IMR-90 (cell line): ENCODE results near the gene DACH1. TPM values are rescaled to one million over a fixed set of nuclear protein-coding genes. Genes with fewer than 3 reads are reported as not detected.
"Not testable (repeated sequence)": the region's sequence is repeated elsewhere in the genome, so short reads cannot be mapped to it uniquely, and the experiment has no call there.

Source experiments
- ATAC-seq: fragments of 200-7000 bp; cut with Tn5 transposase; 2 replicates; pipeline ENCODE4 v1.9.1; 2020; ENCODE audit warnings: low read depth, mild to moderate bottlenecking, moderate library complexity
- BruUV-seq: library from RNA; stranded (reverse); fragments of 400-500 nt; replicated peaks from 2 replicates; lab custom pipeline; 2021; lab: Mats Ljungman, UMichigan
- CTCF ChIA-PET: fragments of 300-600 bp; formaldehyde crosslinking; extraction: SDS; loops from one replicate; lab custom pipeline; 2021; ENCODE audit warnings: antibody characterized with exemption; lab: Yijun Ruan, JAX
- POLR2A ChIA-PET: fragments of 300-600 bp; sonication (Branson Sonifier 250); formaldehyde crosslinking; loops from one replicate; lab custom pipeline; 2022; ENCODE audit warnings: antibody characterized with exemption; ENCODE audit not compliant: unreplicated experiment; lab: Charles Lee
- DNase-seq: peaks from one replicate; pipeline ENCODE4 v3.0.0; 2013
- H2AFZ ChIP-seq: replicated peaks from 2 replicates; pipeline ENCODE3; 2013; ENCODE audit warnings: low read length, mild to moderate bottlenecking; ENCODE audit not compliant: poor library complexity
- H2AK5ac ChIP-seq: 2 replicates; pipeline ENCODE4 v1.6.1; 2013; ENCODE audit warnings: low read depth, low read length, inconsistent platforms
- H2AK9ac ChIP-seq: replicated peaks from 2 replicates; pipeline ENCODE3; 2013; ENCODE audit warnings: mild to moderate bottlenecking, low read depth, low read length, moderate library complexity; ENCODE audit not compliant: poor library complexity
- H2BK120ac ChIP-seq: 2 replicates; pipeline ENCODE4 v1.6.1; 2013; ENCODE audit warnings: low read depth, low read length, inconsistent platforms
- H2BK15ac ChIP-seq: 3 replicates; pipeline ENCODE4 v1.6.1; 2013; ENCODE audit warnings: low read depth, low read length, inconsistent platforms
- H2BK20ac ChIP-seq: 2 replicates; pipeline ENCODE4 v1.6.1; 2013; ENCODE audit warnings: low read depth, mild to moderate bottlenecking, inconsistent platforms, low read length, moderate library complexity
- H2BK5ac ChIP-seq: 2 replicates; pipeline ENCODE4 v1.6.1; 2013; ENCODE audit warnings: mild to moderate bottlenecking, low read depth, low read length, inconsistent platforms; ENCODE audit not compliant: poor library complexity, severe bottlenecking
- H3K14ac ChIP-seq: replicated peaks from 2 replicates; pipeline ENCODE4 v1.6.1; 2013; ENCODE audit warnings: low read depth, low read length, inconsistent platforms
- H3K18ac ChIP-seq: 2 replicates; pipeline ENCODE4 v1.6.1; 2013; ENCODE audit warnings: low read depth, low read length, control low read depth
- H3K23ac ChIP-seq: 2 replicates; pipeline ENCODE4 v1.6.1; 2013; ENCODE audit warnings: low read depth, low read length, inconsistent platforms
- H3K27ac ChIP-seq: 2 replicates; pipeline ENCODE4 v1.5.1; 2013; ENCODE audit warnings: mild to moderate bottlenecking, control low read depth, low read length; ENCODE audit not compliant: insufficient read depth
- H3K27me3 ChIP-seq: 2 replicates; pipeline ENCODE4 v1.6.1; 2013; ENCODE audit warnings: low read length; ENCODE audit not compliant: control insufficient read depth, insufficient read depth
- H3K36me3 ChIP-seq: 2 replicates; pipeline ENCODE4 v1.6.1; 2013; ENCODE audit warnings: low read length, mixed read lengths; ENCODE audit not compliant: control insufficient read depth, insufficient read depth
- H3K4ac ChIP-seq: 2 replicates; pipeline ENCODE4 v1.6.1; 2013; ENCODE audit warnings: low read depth, low read length, inconsistent platforms
- H3K4me1 ChIP-seq: 2 replicates; pipeline ENCODE4 v1.6.1; 2013; ENCODE audit warnings: low read length, mixed read lengths; ENCODE audit not compliant: control insufficient read depth, insufficient read depth
- H3K4me2 ChIP-seq: 2 replicates; pipeline ENCODE4 v1.6.1; 2013; ENCODE audit warnings: low read depth, mild to moderate bottlenecking, control low read depth, low read length, moderate library complexity
- H3K4me3 ChIP-seq: 2 replicates; pipeline ENCODE4 v1.5.1; 2013; ENCODE audit warnings: low read depth, mild to moderate bottlenecking, control low read depth, low read length, moderate library complexity; ENCODE audit not compliant: insufficient read depth
- H3K56ac ChIP-seq: 2 replicates; pipeline ENCODE4 v1.6.1; 2013; ENCODE audit warnings: low read length, inconsistent platforms; ENCODE audit not compliant: insufficient read depth; ENCODE audit errors: extremely low read depth
- H3K79me1 ChIP-seq, 2 experiments: 2 replicates each; pipeline ENCODE4 v1.6.1; 2013; ENCODE audit warnings: low read length in 2 of 2, inconsistent platforms in 1 of 2, low read depth in 1 of 2
- H3K9ac ChIP-seq: 2 replicates; pipeline ENCODE4 v1.6.1; 2013; ENCODE audit warnings: low read depth, low read length, control low read depth
- H3K9me1 ChIP-seq: 2 replicates; pipeline ENCODE4 v1.6.1; 2013; ENCODE audit warnings: low read length, inconsistent platforms; ENCODE audit not compliant: insufficient read depth
- H3K9me3 ChIP-seq: 2 replicates; pipeline ENCODE4 v1.6.1; 2013; ENCODE audit warnings: low read length; ENCODE audit not compliant: control insufficient read depth, insufficient read depth
- H4K20me1 ChIP-seq: 2 replicates; pipeline ENCODE4 v1.6.1; 2013; ENCODE audit warnings: low read length, inconsistent platforms; ENCODE audit not compliant: insufficient read depth
- H4K5ac ChIP-seq: 2 replicates; pipeline ENCODE4 v1.6.1; 2013; ENCODE audit warnings: mild to moderate bottlenecking, low read depth, low read length, control low read depth
- H4K8ac ChIP-seq, 2 experiments: 2 replicates each; pipeline ENCODE4 v1.6.1; 2013; ENCODE audit warnings: low read depth in 2 of 2, low read length in 2 of 2, control low read depth in 1 of 2, inconsistent platforms in 1 of 2
- H4K91ac ChIP-seq: 2 replicates; pipeline ENCODE4 v1.6.1; 2013; ENCODE audit warnings: low read depth, low read length, inconsistent platforms; ENCODE audit not compliant: insufficient read depth
- BHLHE40 ChIP-seq: fragments of 150-350 bp; IDR thresholded peaks from 2 replicates; pipeline ENCODE4 v1.6.1; 2016; ENCODE audit warnings: mild to moderate bottlenecking, low read depth, low read length
- CEBPB ChIP-seq: IDR thresholded peaks from 2 replicates; pipeline ENCODE4 v1.6.1; 2012; ENCODE audit warnings: low read depth, low read length, improper control_type of control experiment
- CHD1 ChIP-seq: IDR thresholded peaks from 2 replicates; pipeline ENCODE4 v1.6.1; 2012; ENCODE audit warnings: low read depth, low read length, improper control_type of control experiment
- FOS ChIP-seq: fragments of 150-350 bp; IDR thresholded peaks from 2 replicates; pipeline ENCODE4 v1.6.1; 2016; ENCODE audit warnings: low read depth, low read length
- MAFK ChIP-seq: IDR thresholded peaks from 2 replicates; pipeline ENCODE4 v1.6.1; 2012; ENCODE audit warnings: low read depth, low read length, improper control_type of control experiment
- MXI1 ChIP-seq: IDR thresholded peaks from 2 replicates; pipeline ENCODE4 v1.6.1; 2012; ENCODE audit warnings: low read depth, mild to moderate bottlenecking, low read length, moderate library complexity, borderline replicate concordance
- NFE2L2 ChIP-seq: fragments of 150-350 bp; IDR thresholded peaks from 2 replicates; pipeline ENCODE4 v1.6.1; 2016; ENCODE audit warnings: low read depth, mild to moderate bottlenecking, low read length
- RAD21 ChIP-seq: IDR thresholded peaks from 2 replicates; pipeline ENCODE4 v1.6.1; 2012; ENCODE audit warnings: low read length, improper control_type of control experiment
- RCOR1 ChIP-seq: IDR thresholded peaks from 2 replicates; pipeline ENCODE4 v1.6.1; 2012; ENCODE audit warnings: mild to moderate bottlenecking, low read length, improper control_type of control experiment; ENCODE audit not compliant: insufficient replicate concordance
- SMC3 ChIP-seq: fragments of 150-350 bp; IDR thresholded peaks from 2 replicates; pipeline ENCODE4 v1.6.1; 2016; ENCODE audit warnings: low read depth, mild to moderate bottlenecking, antibody characterized with exemption, low read length, moderate library complexity
- WGBS, 2 experiments: methylation state at CpG; one replicate each; pipeline versions ENCODE4 v1.1.5 to v1.1.7; 2013; ENCODE audit warnings: missing lambda C conversion rate in 2 of 2; ENCODE audit not compliant: insufficient read length in 1 of 2; ENCODE audit errors: extremely low coverage in 2 of 2; 5-methylcytosine and 5-hydroxymethylcytosine counted together
- dilution Hi-C: fragments of 300-500 bp; cut with HindIII; formaldehyde crosslinking; loops from one replicate; pipeline ENCODE4 v1.14.3; 2018; ENCODE audit warnings: low sequenced_read_pairs; ENCODE audit not compliant: unreplicated experiment
- in situ Hi-C: fragments of 300-500 bp; cut with MboI; formaldehyde crosslinking; loops from 3 replicates; pipeline ENCODE4 v1.14.3; 2019; ENCODE audit warnings: low sequenced_read_pairs, inconsistent platforms, mixed read lengths
- intact Hi-C: fragments of 100-400 bp; cut with micrococcal nuclease; formaldehyde crosslinking; loops from 2 replicates; pipeline ENCODE4 v1.10.0; 2022
- polyA plus RNA-seq, 3 experiments: library from polyadenylated mRNA; depleted of rRNA; stranded (reverse); fragments of >200 nt; gene quantifications; 2 replicates each; pipeline ENCODE4 v1.2.3, GENCODE V29; 2012; ENCODE audit warnings: low replicate concordance in 1 of 3
- total RNA-seq: library from RNA; depleted of rRNA; stranded (reverse); fragments of >200 nt; gene quantifications from 2 replicates; pipeline ENCODE4 v1.2.3, GENCODE V29; 2012
- TF ChIP-seq, protein P1 (sequence below): fragments of 150-350 bp; IDR thresholded peaks from 2 replicates; pipeline ENCODE4 v1.6.1; 2016; ENCODE audit warnings: low read depth, mild to moderate bottlenecking, low read length, moderate library complexity, borderline replicate concordance

Gene DACH1
- total and polyA plus RNA-seq, 2 of the 4 experiments (the other 2 are of a cell fraction), result not detected

GRCh38 chr13:71838842-71839241 is 28.2 kb downstream of the DACH1 start:
- POLR2A ChIA-PET, result no interaction called here
- WGBS, 2 experiments, result no CpG with 5 or more reads among the region's 2 CpGs

DNA sequence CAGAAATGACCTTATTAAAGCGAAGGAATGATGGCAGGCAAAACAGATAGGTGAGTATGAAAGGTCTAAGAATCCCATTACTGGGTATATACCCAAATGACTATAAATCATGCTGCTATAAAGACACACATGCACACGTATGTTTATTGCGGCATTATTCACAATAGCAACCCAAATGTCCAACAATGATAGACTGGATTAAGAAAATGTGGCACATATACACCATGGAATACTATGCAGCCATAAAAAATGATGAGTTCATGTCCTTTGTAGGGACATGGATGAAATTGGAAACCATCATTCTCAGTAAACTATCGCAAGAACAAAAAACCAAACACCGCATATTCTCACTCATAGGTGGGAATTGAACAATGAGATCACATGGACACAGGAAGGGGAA is 29.4 kb downstream of the DACH1 start:
- H2AFZ ChIP-seq, H3K9me3 ChIP-seq, H2BK15ac ChIP-seq, in situ Hi-C loops, H3K27me3 ChIP-seq, H3K14ac ChIP-seq, POLR2A ChIA-PET, H2BK120ac ChIP-seq, ATAC-seq, H3K9me1 ChIP-seq, H3K27ac ChIP-seq, H3K18ac ChIP-seq, dilution Hi-C loops, H3K79me1 ChIP-seq, H2AK9ac ChIP-seq, H3K9ac ChIP-seq, H4K20me1 ChIP-seq, H3K4me1 ChIP-seq, H2BK5ac ChIP-seq, H3K4ac ChIP-seq, H3K4me2 ChIP-seq, H3K23ac ChIP-seq, H3K56ac ChIP-seq, intact Hi-C loops, CTCF ChIA-PET, H4K5ac ChIP-seq, H2BK20ac ChIP-seq, H4K8ac ChIP-seq, H3K36me3 ChIP-seq, H2AK5ac ChIP-seq, BruUV-seq, H3K4me3 ChIP-seq, DNase-seq, H4K91ac ChIP-seq: not testable (repeated sequence)
- no CpG with 5 or more reads among the region's 5 CpGs for WGBS, 2 experiments

More at GRCh38 chr13:71838842-71839241, 28.2 kb downstream of the DACH1 start:
- H4K20me1 ChIP-seq, result no peaks in the 10 kb centered on the region
- no peak overlapping the region for H3K18ac ChIP-seq
- H2BK15ac ChIP-seq, result no peak overlapping the region
- H3K36me3 ChIP-seq, result no peaks in the 10 kb centered on the region
- no peak for ATAC-seq
- no peak overlapping the region for H2BK20ac ChIP-seq
- H3K4me3 ChIP-seq, result no peak overlapping the region
- TF ChIP-seq, protein P1, sequence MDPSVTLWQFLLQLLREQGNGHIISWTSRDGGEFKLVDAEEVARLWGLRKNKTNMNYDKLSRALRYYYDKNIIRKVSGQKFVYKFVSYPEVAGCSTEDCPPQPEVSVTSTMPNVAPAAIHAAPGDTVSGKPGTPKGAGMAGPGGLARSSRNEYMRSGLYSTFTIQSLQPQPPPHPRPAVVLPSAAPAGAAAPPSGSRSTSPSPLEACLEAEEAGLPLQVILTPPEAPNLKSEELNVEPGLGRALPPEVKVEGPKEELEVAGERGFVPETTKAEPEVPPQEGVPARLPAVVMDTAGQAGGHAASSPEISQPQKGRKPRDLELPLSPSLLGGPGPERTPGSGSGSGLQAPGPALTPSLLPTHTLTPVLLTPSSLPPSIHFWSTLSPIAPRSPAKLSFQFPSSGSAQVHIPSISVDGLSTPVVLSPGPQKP, result no peak
- TF ChIP-seq MAFK (no peak), MXI1 (no peak), RCOR1 (no peak), RAD21 (no peak), SMC3 (no peak), FOS (no peak), CEBPB (no peak), CHD1 (no peak), NFE2L2 (no peak), BHLHE40 (no peak)
- H3K79me1 ChIP-seq, result no peaks in the 10 kb centered on the region
- H3K9me1 ChIP-seq, result no peaks in the 10 kb centered on the region
- no peaks in the 10 kb centered on the region for H3K9me3 ChIP-seq
- H3K56ac ChIP-seq, result no peak overlapping the region
- no peak overlapping the region for H3K14ac ChIP-seq
- no peak overlapping the region for H4K8ac ChIP-seq
- H2BK5ac ChIP-seq, result no peak overlapping the region
- in situ Hi-C loops, result no loop called here
- dilution Hi-C loops, result no loop called here
- no peak overlapping the region for H3K9ac ChIP-seq
- no peaks in the 10 kb centered on the region for H3K4me1 ChIP-seq
- H3K27ac ChIP-seq, result no peak overlapping the region
- H2AK5ac ChIP-seq, result no peak overlapping the region
- no peaks in the 10 kb centered on the region for H3K27me3 ChIP-seq
- no peak overlapping the region for H2BK120ac ChIP-seq
- no peak overlapping the region for H4K91ac ChIP-seq
- no peak overlapping the region for H3K4me2 ChIP-seq
- no peak overlapping the region for H3K4ac ChIP-seq
- H3K23ac ChIP-seq, result no peak overlapping the region
- H2AK9ac ChIP-seq, result no peak overlapping the region
- CTCF ChIA-PET, result no interaction called here
- DNase-seq, result no peak
- H2AFZ ChIP-seq, result no peak overlapping the region
- intact Hi-C loops, result no loop called here
- BruUV-seq, result no TSS peak
- H4K5ac ChIP-seq, result no peak overlapping the region
